Measurements from ENCODE around the gene NMU.
"Not testable (repeated sequence)": the region's sequence is repeated elsewhere in the genome, so short reads cannot be mapped to it uniquely, and the experiment has no call there.

The NMU gene, protein sequence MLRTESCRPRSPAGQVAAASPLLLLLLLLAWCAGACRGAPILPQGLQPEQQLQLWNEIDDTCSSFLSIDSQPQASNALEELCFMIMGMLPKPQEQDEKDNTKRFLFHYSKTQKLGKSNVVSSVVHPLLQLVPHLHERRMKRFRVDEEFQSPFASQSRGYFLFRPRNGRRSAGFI

DNA sequence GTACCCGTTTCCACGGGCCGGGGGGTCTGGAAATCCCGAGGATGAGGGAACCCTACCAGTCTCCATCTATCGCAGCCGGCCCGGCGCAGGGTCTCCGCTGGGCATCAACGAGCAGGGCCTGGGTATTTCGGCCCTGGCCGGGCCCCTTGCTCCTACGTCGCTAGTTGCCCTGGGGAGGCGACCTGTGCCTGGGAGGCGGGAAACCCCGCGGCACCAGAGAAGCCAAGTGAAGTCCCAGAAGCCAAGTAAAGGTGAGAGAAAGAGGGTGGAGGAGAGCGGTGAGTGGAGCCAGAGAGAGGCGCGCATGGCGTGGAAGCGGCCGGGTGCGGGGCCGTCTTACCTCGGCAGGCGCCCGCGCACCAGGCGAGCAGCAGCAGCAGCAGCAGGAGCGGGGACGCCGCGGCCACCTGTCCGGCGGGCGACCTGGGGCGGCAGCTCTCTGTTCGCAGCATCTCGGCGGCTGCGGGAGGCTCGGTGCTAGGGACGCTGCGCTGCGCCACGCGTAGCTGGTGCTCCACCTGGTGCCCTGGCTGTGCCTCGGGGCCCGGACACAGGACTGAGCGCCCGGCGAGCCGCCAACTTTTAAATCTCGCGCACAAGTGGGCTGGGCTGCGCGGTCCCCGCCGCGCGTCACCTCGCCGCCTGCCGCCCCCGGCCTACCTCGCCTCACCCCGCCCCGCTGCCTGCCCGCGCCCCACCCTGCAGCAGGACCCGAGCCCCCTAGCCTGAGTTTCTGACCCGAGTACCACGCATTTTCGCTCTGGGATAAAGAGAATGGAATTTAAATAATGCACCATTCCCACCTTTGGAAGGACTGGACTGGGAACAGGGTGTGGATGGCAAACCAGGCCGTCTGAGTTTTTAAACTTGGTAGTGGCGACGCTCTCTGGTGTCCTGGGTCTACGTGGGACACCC lies at the start of gene NMU:
NMU (minus strand) TSS at position 558 of the 915 bp plus-strand sequence; CDS start at position 452, 106 bp downstream.
- Histone ChIP-seq H3K9me3 (ENCODE audit: control insufficient read depth, low read length) (no peaks in the 10 kb centered on the region), H3K36me3 (ENCODE audit: control insufficient read depth, insufficient read depth, low read length) (no peaks in the 10 kb centered on the region), H2AFZ (peak within 1 kb of the TSS; percentile 60), H3K27me3 (ENCODE audit: control insufficient read depth, insufficient read depth, low read length) (no peaks in the 10 kb centered on the region), H3K4me2 (ENCODE audit: low read length) (peak within 1 kb of the TSS; percentile 64), H3K9ac (no peak within 1 kb of the TSS), H3K4me3 (ENCODE audit: low read depth, low read length) (peak within 1 kb of the TSS; percentile 34), H3K79me2 (no peaks in the 10 kb centered on the region), H3K27ac (no peak within 1 kb of the TSS), H3K4me1 (no peaks in the 10 kb centered on the region)
- TF ChIP-seq CTCF (IDR thresholded peaks at IDR 0.05), result no peak

DNA sequence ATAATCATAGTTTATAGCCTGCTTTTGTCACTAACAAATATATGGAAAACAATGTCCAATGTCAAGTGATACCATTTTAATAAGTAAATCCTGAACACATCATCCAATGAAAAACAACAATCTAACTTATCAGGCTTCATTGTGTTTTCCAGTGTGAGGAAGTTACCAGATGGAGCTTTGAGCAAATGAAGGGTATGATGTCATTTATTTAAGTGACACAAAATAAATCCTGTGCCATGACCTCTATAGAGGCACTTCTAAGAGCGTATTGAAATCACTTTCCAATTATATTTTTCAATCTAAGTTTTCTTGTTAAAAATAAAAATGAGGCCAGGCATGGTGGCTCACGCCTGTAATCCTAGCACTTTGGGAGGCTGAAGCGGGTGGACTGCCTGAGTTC lies 48.2 kb upstream of the NMU start:
- no peaks in the 10 kb centered on the region for H3K9me3 ChIP-seq (ENCODE audit: control insufficient read depth, low read length)
- H2AFZ ChIP-seq, result no peak overlapping the region
- no peaks in the 10 kb centered on the region for H3K27me3 ChIP-seq (ENCODE audit: control insufficient read depth, insufficient read depth, low read length)
- no peaks in the 10 kb centered on the region for H3K36me3 ChIP-seq (ENCODE audit: control insufficient read depth, insufficient read depth, low read length)
- no peak overlapping the region for H3K4me3 ChIP-seq (ENCODE audit: low read depth, low read length)
- H3K9ac ChIP-seq, result no peak overlapping the region
- H3K79me2 ChIP-seq, result no peaks in the 10 kb centered on the region
- TF ChIP-seq CTCF (IDR thresholded peaks at IDR 0.05), result no peak
- H3K4me1 ChIP-seq, result no peaks in the 10 kb centered on the region
- no peak overlapping the region for H3K27ac ChIP-seq
- no peak overlapping the region for H3K4me2 ChIP-seq (ENCODE audit: low read length)

DNA sequence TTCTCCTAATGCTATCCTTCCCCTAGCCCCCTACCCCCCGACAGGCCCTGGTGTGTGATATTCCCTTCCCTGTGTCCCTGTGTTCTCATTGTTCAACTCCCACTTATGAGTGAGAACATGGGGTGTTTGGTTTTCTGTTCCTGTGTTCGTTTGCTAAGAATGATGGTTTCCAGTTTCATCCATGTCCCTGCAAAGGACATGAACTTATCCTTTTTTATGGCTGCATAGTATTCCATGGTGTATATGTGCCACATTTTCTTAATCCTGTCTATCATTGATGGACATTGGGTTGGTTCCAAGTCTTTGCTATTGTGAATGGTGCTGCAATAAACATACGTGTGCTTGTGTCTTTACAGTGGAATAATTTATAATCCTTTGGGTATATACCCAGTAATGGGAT lies 46.7 kb upstream of the NMU start:
- not testable (repeated sequence) for H3K4me2 ChIP-seq (ENCODE audit: low read length); H3K36me3 ChIP-seq (ENCODE audit: control insufficient read depth, insufficient read depth, low read length); H2AFZ ChIP-seq; H3K27me3 ChIP-seq (ENCODE audit: control insufficient read depth, insufficient read depth, low read length); H3K9me3 ChIP-seq (ENCODE audit: control insufficient read depth, low read length); H3K4me3 ChIP-seq (ENCODE audit: low read depth, low read length); H3K4me1 ChIP-seq; H3K27ac ChIP-seq; H3K9ac ChIP-seq; H3K79me2 ChIP-seq

GRCh38 chr4:55682295-55682694 lies 46.2 kb upstream of the NMU start:
- Histone ChIP-seq H2AFZ (no peak overlapping the region), H3K9ac (no peak overlapping the region), H3K36me3 (ENCODE audit: control insufficient read depth, insufficient read depth, low read length) (no peaks in the 10 kb centered on the region), H3K27me3 (ENCODE audit: control insufficient read depth, insufficient read depth, low read length) (no peaks in the 10 kb centered on the region), H3K4me1 (no peaks in the 10 kb centered on the region), H3K79me2 (no peaks in the 10 kb centered on the region), H3K4me3 (ENCODE audit: low read depth, low read length) (no peak overlapping the region), H3K27ac (no peak overlapping the region), H3K4me2 (ENCODE audit: low read length) (no peak overlapping the region), H3K9me3 (ENCODE audit: control insufficient read depth, low read length) (no peaks in the 10 kb centered on the region)
- TF ChIP-seq CTCF (IDR thresholded peaks at IDR 0.05), result no peak

- H3K4me3 ChIP-seq (ENCODE audit: low read depth, low read length), result no peak overlapping the region
- H3K4me2 ChIP-seq (ENCODE audit: low read length), result no peak overlapping the region
- no peaks in the 10 kb centered on the region for H3K4me1 ChIP-seq
- H3K27me3 ChIP-seq (ENCODE audit: control insufficient read depth, insufficient read depth, low read length), result no peaks in the 10 kb centered on the region
- TF ChIP-seq CTCF (IDR thresholded peaks at IDR 0.05), result no peak
- H3K79me2 ChIP-seq, result no peaks in the 10 kb centered on the region
- H3K27ac ChIP-seq, result no peak overlapping the region
- no peaks in the 10 kb centered on the region for H3K9me3 ChIP-seq (ENCODE audit: control insufficient read depth, low read length)
- no peaks in the 10 kb centered on the region for H3K36me3 ChIP-seq (ENCODE audit: control insufficient read depth, insufficient read depth, low read length)
- H2AFZ ChIP-seq, result no peak overlapping the region
- no peak overlapping the region for H3K9ac ChIP-seq
These were observed 45.3 kb upstream of the NMU start for GRCh38 chr4:55681430-55681829.

All from parathyroid adenoma (tissue), 2 donors.